ENCODE measurements around the gene IQCE.

IQCE gene

GRCh38 chr7:2621061-2621828, 62.5 kb downstream of the IQCE start:
- no peak for DNase-seq

GRCh38 chr7:2621948-2622640, 63.3 kb downstream of the IQCE start:
- DNase-seq = no peak

GRCh38 chr7:2622869-2623697, 64.3 kb downstream of the IQCE start:
- DNase-seq = no peak

- DNase-seq = no peak
These were observed 64.9 kb downstream of the IQCE start for GRCh38 chr7:2623698-2624014.

GRCh38 chr7:2624293-2624886, 65.6 kb downstream of the IQCE start:
- no peak for DNase-seq

GRCh38 chr7:2626498-2627117, 67.8 kb downstream of the IQCE start:
- DNase-seq = no peak

GRCh38 chr7:2627258-2628129, 68.7 kb downstream of the IQCE start:
- no peak for DNase-seq

GRCh38 chr7:2628130-2628482, 69.3 kb downstream of the IQCE start:
- no peak for DNase-seq

GRCh38 chr7:2628891-2629290, 70.1 kb downstream of the IQCE start:
- DNase-seq = no peak

- DNase-seq = no peak
These were observed 71.2 kb downstream of the IQCE start for GRCh38 chr7:2629746-2630681.

GRCh38 chr7:2631946-2632732, 73.4 kb downstream of the IQCE start, which contains the start of gene TTYH3:
TSS of gene TTYH3 (plus strand) at chr7:2631986. CDS start at chr7:2632156, 170 bp downstream.
- DNase-seq = no peak

- no peak for DNase-seq
These were observed 74.2 kb downstream of the IQCE start for GRCh38 chr7:2632733-2633537.

GRCh38 chr7:2633538-2634266, 74.9 kb downstream of the IQCE start:
- DNase-seq = no peak

GRCh38 chr7:2634267-2635145, 75.7 kb downstream of the IQCE start:
- DNase-seq = no peak

GRCh38 chr7:2635148-2635668, 76.4 kb downstream of the IQCE start:
- no peak for DNase-seq

- DNase-seq = no peak
These were observed 77.3 kb downstream of the IQCE start for GRCh38 chr7:2635810-2636701.
